NCI-H2227 (cell line): ENCODE measurements around the gene SERPINE2.
"Not testable (repeated sequence)": the region's sequence is repeated elsewhere in the genome, so short reads cannot be mapped to it uniquely, and the experiment has no call there.

ENCODE experiments used
- DNase-seq: peaks from one replicate; lab custom pipeline; 2025; ENCODE audit not compliant: unreplicated experiment; lab: John Stamatoyannopoulos, UW

The SERPINE2 gene

DNA sequence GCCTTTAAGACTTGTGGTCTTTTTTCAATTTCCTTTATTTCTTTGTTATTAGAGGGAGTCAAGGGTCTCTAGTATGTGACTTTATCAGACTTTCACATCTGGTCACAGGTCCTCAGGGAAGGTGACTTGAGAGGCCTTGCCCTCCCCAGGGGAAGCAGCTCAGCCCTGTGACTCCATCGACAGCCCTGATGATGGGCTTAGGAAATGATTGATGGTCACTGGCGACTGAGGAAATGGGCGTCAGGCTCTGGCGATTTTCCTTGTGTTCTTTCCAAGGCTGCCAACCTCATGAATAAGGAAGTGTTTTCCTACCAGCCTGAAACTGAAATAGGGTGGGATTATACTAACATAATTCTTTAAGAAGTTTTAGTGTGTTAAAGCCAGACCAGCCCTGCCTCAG is 21.1 kb downstream of the SERPINE2 start:
- DNase-seq = no peak

DNA sequence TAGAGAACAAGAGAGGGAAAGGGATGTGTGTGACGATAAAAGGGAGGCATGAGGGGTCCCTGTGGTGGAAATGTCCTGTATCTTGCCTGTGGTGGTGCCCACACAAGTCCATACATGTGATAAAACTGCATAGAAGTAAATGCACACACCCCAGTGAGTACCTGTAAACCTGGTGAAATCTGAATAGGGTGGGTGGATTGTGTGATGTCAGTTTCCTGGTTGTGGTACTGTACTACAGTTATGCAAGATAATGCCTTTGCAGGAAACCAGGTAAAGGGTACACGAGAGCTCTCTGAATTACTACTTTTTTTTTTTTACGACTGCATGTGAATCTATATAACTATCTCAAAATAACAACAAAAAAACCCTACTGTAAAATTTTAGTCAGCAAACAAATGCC is 22.1 kb downstream of the SERPINE2 start:
- DNase-seq = no peak

DNA sequence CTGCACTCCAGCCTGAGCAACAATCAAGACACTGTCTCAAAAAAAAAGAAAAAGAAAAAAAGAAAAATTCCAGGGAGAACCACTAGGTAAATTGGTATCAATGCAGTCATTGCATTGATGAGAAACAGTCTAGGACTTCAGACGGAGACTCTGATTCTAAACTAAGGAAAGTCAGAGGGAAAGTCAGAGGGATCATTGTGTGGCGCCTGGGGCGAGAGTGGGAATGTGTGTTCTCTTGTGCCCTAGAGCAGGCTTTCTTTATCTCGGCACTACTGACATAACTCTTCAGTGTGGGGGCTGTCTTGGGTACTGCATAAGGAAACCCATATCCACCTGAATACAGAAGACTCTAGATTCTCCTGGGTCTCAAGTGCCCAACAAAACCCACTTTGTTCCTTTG is 24.8 kb downstream of the SERPINE2 start:
- no peak for DNase-seq

DNA sequence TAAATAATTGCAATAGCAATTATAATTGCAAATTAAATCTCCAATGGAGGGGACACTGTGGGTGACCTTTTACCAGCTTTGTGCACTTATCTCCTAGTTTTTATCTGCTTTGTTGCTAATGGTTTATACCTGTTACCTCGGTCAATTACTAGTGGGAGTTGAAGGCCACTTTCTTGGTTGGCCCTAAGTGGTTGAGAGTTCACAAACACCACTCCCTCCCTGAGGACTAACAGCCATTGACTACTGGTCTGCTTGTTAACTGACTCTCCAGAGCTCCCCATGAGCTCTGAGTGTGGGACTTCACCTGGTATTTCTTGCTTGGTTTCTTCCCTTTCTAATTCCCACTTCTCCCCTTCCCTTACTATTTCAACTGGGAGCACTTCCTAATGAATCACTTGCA is 27.2 kb downstream of the SERPINE2 start:
- DNase-seq = no peak

DNA sequence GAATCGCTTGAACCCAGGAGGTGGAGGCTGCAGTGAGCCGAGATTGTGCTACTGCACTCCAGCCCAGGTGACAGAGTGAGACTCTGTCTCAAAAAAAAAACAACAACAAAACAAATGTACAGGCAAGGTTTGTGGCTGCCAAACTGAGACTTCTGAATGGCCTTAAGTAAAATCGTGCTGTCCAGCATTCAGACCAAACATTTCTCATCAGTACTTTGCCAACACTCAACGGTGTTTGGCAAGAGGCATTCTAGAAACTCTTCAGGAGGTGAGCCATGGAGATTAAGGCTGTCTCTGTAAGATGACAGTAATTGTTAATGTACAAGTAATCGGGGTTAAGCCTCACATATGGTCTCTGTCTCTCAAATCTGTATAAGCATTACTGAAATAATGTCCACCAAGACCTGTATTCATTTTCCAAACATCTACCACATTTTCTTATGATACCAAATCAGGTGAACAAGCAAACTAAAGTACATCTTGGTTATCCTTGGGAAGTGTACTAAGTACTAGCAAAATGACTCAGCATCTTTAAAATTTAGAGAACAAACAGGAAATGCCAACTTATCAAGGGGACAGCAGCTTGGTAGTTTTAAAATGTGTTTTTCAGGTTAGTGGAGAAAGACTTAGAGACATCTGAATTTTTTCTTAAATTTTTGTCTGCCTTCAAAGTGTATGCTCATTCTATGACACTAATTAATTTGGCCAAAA is 29.3 kb downstream of the SERPINE2 start:
- DNase-seq = no peak

DNA sequence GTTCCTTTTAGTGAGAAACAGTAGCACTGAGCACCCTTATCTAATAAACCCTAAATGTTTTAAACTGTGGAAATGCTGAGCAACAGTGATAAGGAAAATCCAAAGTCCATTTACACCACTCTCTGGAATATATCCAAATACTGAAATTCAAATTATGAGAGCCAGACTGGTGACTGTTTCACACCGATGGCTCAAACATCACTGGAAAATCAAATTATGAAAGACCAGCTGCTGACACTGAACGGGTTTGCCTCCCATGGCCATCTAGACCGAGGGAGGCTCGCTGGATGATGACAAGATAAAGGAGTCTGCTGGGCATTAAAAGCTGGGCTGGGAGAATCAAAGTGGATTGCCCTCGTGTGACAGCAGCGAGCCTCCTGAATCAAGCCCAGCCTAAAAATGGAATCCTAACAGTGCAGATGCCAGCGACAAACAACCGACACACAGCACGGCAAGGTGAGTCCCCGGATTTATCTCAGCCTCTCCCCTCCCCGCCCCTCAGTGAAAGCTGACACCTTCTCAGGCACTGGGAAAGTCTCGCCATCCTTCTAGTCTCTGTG is 30.3 kb downstream of the SERPINE2 start:
- DNase-seq = no peak

DNA sequence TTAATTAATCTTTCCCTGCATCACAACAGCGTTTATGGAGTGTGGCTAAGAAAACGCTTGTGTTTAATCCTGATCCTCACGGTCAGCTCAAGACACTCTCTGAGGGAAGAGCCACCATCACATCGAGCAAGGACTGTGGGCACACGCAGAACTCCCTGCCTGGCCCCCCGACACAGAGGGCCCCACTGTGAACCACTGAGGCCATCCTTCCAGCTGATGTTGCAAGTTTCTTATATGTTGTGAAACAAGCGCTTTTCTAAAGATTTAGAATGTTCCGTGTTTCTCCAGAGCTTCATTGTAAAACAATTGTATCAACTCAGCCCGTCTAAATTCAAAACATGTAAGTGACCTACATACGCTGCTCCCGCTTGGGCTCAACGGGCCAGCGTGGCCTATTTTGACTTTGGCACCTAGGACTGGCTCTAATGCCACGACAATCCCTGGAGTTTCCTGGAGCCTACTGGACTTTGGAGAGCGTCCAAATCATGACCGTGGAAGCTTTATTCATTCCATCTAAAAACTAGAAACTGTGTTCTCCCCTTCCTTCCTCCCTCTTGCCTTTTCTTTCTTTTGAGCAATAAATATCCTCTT is 34.9 kb downstream of the SERPINE2 start:
- DNase-seq = no peak

DNA sequence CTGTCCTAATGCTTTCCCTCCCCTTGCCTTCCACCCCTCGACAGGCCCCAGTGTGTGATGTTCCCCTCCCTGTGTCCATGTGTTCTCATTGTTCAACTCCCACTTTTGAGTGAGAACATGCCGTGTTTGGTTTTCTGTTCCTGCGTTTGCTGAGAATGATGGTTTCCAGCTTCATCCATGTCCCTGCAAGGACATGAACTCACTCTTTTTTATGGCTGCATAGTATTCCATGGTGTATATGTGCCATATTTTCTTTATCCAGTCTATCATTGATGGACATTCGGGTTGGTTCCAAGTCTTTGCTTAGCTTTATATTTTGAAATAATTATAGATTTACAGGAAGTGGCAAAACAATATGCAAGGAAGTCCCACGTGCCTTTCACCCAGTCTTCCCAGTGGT is 38.4 kb downstream of the SERPINE2 start:
- DNase-seq = not testable (repeated sequence)

DNA sequence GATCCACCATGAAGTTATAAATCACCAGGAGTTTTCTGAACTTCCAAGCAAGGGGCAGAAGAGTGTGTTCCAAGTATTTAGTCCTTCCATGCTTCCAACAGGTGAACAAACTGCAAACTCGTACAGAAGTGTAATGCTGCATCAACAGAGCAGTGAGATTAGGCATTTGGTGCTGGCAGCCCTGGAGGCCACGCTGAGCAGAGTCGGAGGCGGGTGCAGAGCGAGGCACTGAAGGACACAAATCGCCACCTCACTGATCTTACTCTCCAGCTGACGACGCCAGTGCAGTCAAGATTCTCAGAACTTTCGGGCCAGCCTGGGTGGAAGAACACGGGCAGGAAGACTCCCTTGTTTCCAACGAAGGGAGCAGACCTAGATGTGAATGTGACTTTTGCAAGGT is 39.2 kb downstream of the SERPINE2 start:
- no peak for DNase-seq

DNA sequence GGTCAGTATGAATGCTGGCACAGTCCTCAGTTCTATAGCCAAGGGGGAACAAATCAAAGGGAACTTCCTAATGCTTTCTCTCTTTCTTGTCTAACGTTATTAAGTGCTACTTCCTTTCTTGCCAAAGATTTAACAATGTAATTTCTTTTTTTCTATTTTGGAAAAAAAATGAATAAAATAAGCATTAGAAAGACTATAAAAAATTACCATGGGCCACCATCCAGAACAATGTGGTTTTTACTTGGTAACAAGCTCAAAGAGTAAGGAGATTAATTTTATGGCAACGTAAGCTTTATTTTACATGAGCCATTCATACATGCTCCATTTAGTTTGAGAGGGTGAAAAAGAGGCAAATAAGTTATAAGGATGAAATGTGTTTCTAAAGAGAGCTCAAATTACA is 40.1 kb downstream of the SERPINE2 start:
- no peak for DNase-seq

DNA sequence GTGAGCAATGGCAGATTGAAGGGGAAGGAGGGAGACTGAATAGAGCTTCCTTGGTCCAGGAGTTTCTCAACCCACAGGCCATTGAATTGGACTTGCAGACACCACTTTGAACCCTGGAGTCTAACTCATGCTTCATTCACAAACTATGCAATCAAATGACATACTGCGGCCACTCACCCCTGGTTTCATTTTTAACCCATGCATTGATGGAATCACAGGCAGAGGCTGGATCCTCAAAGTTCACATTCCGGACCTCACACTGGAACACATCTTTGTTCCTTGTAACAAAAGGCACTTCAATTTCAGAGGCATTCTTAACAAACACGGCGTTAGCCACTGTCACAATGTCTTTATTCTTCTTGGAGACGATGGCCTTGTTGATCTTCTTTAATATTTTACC is 41.1 kb downstream of the SERPINE2 start:
- no peak for DNase-seq

DNA sequence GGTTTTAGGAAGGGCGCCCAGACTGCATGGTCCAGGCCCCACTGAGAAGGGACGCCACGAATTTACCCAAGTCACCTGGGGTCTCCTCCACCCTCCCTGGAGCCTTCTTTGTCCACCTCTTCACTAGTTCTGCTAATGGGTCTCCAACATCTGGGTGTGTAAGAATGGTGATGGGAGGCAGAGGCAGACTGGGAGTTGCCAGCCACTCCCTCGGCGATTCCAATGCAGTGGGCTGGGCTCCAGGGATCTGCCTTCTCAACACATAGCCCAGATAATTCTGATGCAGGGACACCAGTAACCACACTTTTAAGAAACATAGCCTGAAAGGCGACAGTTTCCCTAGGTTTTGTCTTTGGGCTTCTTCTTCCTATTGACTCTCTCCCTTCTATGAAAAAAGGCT is 42.7 kb downstream of the SERPINE2 start:
- no peak for DNase-seq

DNA sequence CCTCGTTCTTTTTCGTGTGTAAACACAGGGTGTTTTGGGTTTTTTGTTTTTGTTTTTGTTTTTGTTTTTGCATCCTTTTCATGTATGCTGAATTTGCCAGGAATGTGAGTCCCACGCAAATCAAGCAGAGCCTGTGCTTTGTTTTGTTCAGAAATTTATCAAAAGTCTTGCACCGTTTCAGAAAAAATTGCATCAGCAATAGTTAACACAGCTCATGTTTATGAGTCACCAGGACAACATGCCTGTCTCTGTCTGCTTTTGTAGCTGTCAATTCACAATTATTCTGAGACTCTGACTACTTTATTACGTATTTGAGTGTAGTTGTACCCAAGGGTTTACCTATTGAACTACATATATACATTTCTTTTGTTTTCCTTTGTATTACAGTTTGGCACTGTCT is 43.5 kb downstream of the SERPINE2 start:
- DNase-seq = no peak

DNA sequence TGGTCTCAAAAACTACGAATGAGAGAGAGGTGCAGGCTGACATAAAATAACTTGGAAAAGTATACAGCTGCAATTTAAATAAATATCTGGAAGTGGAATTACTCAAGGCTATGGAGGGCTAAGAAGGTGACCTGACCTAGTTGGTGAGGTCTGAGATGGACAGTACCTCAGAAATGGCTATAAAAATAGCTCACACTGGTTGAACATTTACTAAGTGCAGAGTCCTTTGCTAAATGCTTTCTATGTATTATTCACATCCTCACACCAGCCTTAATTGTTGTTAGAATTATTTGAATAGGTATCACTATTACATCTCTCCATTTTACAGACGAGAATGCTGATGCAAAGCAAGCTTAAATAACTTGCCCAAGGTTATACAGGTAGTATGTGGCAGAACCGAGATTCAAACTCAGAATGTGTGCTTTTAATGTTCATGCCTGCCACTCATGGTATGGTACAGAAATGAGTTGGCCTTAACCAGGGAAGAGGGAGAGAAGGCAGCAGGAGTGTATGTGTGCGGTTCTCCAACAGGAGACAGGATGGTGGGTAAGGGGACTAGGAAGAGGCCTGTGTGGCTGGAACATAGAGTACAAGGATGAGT is 44.4 kb downstream of the SERPINE2 start:
- no peak for DNase-seq

DNA sequence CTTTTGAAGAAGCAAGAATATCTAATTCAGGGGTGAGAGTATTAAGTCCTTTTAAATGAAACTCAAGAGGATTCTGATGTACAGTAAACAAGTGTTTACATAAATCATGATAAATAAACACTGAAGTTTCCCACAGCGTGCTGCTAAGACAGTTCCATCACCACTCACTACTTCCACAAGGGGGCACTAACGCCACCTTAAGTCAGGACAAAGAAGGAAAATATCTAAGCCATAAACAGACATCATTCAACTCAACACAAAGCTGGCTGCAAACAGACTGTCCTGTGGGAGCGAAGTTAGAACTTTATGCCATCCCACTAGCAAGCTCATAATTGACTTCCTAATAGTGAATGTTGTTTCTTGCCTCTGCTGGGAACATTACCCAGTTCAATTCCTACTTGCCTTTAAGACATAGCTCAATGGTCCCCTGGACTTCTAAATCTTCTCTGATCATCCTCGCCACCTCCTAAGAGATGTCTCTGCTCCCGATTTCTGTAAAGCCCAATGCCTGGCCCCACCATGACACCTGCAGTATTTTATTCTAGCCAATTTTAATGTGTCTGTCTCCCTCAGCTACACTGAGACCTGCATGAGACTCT is 45.4 kb downstream of the SERPINE2 start:
- DNase-seq = peak; percentile 83

DNA sequence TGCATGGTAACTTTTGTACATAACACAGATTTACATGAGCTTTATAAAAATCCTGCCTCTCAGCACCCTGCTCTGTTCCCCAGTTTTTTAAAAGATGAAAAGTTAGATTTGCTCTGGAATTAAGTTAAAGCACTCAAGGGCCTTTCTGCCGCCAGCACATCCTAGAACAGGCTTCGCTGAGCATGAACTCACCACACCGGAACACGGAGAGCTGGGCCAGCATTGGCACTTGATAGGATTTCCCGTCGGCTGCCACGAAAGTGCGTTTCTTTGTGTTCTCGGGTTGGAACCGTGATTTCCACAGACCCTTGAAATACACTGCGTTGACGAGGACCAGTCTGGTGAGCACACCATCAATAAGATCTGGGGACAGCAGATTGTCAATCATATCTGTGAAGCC is 47.5 kb downstream of the SERPINE2 start:
- no peak for DNase-seq

DNA sequence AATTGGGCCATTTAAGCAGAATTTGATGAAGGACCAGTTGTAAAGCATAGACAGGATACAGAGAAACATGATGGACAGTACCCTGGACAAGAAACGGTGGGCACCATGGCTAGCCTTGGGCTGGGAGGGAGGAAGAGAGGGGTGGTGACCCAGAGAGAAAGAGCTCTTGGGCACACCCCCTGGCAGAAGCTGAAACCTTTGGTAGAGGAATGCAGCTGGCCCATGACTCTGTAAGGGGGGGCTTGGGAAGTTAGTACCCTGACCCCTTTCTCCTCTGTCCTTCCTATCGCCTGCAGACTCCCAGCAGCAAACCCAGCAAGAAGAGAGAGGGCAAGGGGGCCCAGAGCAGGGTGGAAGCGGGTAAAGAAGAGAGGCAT is 49.2 kb downstream of the SERPINE2 start:
- DNase-seq = no peak

DNA sequence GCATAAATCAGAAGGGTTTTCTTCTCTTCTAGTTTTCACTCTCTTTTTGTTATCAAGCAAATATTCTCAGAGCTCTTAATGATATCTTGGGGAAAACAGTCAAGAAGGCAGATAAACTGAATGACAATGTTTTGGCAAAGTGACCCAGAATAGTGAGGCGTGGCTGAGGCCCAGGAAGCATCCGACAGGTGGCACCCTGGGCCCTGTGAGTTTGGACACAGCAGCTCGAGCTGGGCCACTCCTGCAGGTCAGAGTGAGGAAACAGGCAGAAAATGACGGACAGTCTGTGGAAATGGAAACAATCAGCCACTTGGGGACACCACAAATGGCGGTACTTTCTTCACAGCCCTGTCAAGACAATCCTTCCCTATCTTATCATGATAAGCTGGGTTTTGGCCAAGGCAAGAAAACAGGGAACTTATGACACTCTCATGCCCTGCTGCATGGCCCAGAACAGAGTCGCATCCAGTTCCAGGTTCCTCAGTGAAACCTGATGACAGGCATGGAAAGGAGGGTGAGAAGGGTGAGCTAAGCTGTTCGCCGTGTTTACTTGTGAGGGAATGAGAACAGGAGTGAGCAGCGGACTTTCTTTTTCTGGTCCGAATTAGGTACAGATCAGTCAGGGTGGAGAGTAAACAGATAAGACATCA is 49.8 kb downstream of the SERPINE2 start:
- DNase-seq = no peak

DNA sequence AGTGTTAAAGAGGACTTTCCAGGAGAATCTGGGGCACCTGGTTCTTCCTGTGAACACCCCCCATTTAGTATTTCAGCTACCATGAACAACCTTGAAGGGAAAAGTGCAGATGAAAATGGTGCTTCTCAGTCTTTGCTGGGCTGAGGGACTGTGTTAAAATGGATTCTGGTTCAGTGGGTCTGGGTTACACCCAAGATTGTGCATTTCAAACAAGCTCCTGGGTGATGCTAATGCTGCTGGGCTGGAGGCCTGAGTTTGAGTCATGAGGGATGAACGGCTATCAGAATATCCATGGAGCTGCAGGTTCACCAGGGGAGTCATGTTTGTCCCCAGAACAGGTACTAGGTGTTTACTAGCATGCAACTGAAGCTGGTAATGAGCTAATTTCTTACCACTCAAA is 57.8 kb downstream of the SERPINE2 start:
- no peak for DNase-seq

DNA sequence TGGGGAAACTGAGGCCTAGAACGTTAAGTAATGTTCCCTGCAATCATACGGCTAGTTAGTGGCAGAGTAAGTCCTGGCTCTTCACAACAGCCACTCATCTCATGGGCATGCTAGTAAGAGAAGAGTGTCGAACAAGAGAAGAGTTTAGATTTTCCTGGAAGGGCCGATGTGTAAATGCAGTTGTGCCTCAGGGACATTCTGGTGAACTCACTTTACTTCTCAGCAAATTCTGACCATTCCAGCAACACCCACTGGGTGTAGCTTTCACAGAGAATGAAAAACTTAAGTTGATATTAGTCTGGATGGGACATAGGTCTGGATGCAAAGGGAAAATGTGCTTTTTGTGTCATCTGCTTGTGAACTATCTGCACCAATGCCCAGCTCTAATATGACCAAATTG is 58.3 kb downstream of the SERPINE2 start:
- DNase-seq = no peak

DNA sequence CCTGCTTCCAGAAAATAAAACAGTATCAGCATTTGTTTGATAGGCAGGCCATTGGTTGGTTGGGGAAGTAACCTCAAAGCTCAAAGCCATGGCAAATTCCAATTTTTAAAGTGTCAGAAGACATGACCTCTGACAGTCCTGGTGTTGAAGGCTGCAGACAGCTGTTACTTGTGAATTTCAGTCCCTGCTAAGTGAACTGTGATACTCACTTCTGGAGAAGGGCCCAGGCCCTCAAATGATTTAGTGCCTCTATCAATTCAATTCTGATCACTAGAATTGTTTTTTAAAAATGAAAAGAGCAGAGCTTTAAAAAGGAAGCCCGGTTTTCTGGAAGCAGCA is 58.7 kb downstream of the SERPINE2 start:
- no peak for DNase-seq
